HCEC 1CT (cell line): ENCODE data around the gene HSCB.
"Not testable (repeated sequence)": the region's sequence is repeated elsewhere in the genome, so short reads cannot be mapped to it uniquely, and the experiment has no call there.

ENCODE experiments used
- DNase-seq: peaks from one replicate; pipeline ENCODE4 v3.0.0-alpha.2; 2017

HSCB gene

DNA sequence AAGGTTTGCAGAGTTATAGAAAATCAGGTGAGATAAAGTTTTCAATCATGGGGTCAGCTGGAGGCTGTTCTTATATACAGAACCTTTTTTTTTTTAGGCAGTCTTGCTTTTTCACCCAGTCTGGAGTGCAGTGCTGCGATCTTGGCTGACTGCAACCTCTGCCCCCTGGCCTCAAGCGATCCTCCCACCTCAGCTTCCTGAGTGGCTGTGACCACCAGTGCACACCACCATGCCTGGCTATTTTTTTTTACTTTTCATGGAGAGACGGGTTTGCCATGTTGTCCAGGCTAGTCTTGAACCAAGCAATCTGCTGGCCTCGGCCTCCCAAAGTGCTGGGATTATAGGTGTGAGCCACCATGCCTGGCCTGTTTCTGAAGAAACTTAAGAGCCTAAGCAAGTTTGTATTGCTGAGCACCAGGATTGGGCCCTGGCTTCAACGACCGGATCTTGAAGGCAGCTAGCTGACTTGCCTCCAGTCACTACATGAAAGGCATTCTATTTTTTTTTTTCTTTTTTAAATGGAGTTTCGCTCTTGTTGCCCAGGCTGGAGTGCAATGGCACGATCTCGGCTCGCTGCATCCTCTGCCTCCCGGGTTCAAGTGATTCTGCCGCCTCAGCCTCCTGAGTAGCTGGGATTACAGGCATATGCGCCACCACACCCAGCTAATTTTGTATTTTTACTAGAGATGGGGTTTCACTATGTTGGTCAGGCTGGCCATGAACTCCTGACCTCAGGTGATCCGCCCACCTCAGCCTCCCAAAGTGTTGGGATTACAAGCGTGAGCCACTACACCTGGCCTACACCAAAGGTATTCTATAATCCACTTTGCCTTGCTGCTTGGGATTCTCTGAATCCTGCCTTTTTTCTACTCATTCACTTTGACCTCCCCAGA, 50.9 kb downstream of the HSCB start:
- DNase-seq: no peak

GRCh38 chr22:28793976-28794584, 52.2 kb downstream of the HSCB start:
- no peak for DNase-seq

DNA sequence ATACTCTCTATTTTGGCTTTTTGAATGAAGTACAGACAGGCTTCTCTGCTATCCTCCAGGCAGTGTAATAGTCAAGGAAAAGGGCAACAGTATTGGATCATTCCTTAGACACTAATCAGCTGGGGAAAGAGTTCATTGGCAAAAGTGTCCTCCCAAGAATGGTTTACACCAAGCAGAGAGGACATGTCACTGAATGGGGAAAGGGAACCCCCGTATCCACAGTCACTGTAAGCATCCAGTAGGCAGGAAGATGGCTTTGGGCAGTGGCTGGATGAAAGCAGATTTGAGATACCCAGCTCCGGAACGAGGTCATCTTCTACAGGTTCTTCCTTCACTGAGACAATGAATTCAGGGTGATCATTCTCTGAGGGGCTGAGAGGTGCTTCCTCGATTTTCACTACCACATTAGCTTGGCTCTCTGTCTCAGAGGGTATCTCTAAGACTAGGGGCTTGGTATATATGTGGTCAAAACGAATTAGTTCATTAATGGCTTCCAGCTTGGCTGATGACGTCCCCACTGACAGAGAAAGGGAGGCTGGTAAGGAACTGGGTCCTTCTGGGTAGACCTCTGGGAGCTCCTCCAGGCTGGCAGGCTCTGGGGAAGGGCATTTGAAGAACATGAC, 53.3 kb downstream of the HSCB start:
- no peak for DNase-seq

- DNase-seq: no peak
These were observed 54.4 kb downstream of the HSCB start for GRCh38 chr22:28795932-28796856.

- DNase-seq: peak; percentile 90
These were observed 57.2 kb downstream of the HSCB start for GRCh38 chr22:28798810-28799605.

DNA sequence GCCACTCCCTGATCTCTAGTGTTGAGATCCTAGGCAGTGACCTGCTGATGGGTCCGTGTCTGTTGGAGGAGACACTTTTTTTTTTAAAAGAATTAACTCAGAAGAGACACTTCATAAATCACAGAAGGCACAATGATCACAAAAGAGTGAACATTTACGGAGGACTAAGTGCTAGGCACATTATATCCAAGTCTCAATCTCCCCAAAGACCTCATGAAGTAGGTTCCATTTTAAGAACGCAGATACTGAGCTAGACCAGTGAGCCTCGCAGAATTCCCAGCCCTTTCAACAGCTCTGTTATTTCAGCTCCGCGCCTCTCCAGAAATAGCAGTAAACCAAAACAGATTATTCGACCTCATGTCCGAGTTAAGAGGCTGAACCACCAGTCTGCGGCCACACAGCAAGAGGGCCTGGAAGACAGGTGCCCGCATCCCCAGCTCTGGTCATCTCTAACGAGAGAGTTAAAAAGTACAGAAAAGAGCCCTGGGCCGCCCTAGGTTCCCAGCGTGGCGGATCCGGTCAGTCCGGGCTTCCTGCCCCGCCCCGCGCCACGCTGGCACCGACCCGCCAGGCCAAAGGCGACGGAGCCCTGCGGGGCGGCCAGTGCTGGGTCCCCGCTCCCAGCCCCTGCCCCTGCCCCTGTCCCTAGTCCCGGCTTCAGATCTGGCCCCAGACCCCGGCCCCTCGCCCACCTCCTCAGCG, 57.9 kb downstream of the HSCB start:
- peak; percentile 52 for DNase-seq

- DNase-seq: peak; percentile 93
These were observed 58.6 kb downstream of the HSCB start, which contains the start of gene XBP1 for GRCh38 chr22:28800308-28801041. XBP1 (minus strand) TSS chr22:28800569.

DNA sequence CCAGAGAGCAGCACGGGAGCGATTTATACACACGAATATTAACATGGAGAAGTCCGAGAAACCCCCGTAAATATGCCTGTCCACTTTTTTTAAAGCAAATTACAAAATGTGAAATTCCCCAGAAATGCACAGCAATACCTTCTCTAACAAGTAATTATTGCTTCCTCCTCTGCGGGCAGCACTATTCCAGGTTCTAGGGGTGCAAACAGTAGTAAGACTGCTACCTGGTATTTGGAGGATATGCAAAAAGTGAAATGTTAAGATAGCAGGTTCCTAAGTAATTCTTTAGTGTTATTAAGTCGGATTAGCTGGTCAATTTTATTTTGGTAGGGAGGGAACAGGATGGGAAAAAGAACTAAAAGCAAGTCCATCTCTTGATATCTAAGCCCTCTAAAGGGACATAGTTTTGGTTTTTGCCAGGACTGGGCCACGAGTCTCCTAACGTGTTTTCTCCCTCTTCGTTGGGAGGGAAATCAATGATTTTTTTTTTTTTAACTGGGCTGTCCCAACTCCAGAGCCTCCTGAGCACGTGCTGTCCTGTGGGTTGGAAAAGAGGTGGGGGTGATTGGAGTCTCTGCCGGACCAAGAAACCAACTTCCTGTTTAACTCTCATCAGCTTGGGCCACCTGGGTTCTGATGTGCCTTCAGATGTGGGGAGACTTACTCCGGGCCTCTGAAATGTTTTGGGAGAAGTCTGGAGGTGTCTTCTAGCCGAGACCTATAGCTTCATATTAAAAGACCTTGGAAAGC, 60.2 kb downstream of the HSCB start:
- no peak for DNase-seq

DNA sequence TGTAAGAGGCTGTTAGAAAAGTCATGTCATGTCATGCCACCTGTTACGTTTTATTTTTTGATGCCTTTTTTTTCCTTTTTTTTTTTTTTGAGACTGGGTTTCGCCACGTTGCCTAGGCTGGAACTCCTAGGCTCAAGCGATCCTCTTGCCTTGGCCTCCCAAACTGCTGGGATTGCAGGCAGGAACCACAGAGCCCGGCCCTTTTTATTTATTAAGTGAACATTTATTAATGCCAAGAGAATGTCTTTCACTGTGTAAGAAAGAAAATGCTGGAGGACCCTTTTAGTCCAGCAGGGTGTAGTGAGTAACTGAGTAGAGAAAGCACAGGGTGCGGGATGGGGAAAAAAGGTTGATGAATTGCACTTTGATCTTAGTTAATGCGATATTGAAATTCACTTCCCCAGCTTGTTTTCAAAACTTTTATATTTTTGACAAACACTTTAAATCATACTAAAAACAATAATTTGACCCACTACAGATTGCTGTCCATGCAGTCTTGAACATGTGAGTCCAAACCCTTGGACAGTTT, 60.8 kb downstream of the HSCB start:
- DNase-seq: no peak

DNA sequence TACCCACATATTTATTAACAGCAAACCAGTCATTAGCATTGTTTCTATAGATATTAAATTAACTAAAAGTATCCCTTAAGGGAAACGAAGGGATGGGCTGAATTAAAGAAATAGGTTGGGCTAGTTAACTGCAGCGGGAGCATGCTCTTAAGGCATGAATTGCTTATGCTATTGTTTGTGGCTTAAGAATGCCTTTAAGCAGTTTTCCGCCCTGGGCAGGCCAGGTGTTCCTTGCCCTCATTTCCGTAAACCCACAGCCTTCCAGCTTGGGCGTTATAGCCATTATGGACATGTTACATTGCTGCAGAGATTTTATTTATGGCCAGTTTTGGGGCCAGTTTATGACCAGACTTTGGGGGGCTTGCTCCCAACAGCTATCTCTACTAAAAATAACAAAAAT, 63.6 kb downstream of the HSCB start:
- not testable (repeated sequence) for DNase-seq
